ENCODE data around the gene ABCB8.

ABCB8 gene

DNA sequence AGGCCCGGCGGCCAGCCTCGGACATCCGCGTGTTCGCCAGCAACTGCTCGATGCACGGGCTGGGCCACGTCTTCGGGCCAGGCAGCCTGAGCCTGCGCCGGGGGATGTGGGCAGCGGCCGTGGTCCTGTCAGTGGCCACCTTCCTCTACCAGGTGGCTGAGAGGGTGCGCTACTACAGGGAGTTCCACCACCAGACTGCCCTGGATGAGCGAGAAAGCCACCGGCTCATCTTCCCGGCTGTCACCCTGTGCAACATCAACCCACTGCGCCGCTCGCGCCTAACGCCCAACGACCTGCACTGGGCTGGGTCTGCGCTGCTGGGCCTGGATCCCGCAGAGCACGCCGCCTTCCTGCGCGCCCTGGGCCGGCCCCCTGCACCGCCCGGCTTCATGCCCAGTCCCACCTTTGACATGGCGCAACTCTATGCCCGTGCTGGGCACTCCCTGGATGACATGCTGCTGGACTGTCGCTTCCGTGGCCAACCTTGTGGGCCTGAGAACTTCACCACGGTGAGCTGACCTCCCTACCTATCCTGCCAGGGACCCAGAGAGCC, 20.7 kb downstream of the ABCB8 start:
- no peak for DNase-seq (ENCODE audit: low read depth)
- no peak overlapping the region for H3K4me3 ChIP-seq (ENCODE audit: low read depth, low read length)

DNA sequence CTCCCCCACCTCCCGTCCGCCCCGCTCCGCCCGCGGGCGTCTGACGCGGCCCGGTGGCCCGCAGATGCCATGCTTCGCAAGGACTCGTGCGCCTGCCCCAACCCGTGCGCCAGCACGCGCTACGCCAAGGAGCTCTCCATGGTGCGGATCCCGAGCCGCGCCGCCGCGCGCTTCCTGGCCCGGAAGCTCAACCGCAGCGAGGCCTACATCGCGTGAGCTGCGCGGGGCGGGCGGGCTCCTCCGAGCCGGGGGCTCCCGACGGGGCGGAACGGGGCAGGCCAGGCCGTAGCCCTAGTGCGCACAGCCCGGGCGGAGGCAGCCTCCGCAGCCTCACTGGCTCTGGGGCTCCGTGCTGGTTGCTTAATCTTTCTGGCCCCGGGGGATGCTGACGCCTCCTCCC, 22.9 kb downstream of the ABCB8 start:
- DNase-seq (ENCODE audit: low read depth) = no peak
- peak overlapping the region; percentile 22 for H3K4me3 ChIP-seq (ENCODE audit: low read depth, low read length)

DNA sequence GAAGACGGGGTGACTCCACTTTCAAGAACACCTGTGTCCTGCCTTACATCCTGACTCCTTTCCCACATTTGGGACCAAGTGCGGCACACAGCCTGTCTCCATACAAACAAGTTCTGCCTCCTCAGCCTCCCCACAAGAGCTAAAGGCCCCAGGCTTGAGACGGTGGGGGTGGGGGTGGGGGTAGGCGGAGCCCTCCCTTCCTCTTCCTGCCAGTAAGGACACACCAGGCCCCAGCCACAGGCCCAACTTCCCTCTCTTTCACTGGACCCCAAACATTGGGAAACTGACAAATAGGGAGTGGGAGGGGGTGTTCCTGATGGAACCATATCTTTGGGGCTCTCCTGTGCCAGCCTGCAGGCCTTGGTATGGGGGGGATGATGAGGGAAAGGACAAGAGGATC, 24.8 kb downstream of the ABCB8 start:
- no peak overlapping the region for H3K4me3 ChIP-seq (ENCODE audit: low read depth, low read length)
- DNase-seq (ENCODE audit: low read depth) = no peak

DNA sequence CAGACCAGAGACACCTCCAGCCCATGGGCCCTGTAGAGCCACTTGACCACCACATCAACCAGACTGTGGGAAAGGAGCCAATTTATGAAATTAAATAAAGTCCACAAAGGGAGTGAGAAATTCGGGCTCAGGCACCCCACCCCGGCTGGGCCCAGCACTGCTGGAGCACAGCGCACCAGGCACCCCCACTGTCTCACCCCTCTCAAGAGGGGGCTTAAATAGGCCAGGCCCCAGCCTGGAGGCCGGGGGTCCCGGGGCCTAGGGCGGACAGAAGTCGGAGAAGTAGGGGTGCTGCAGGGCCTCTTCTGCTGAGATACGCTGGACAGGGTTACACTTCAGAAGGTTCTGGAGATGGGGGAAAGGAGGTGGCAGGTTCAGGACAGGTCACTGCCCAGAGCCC, 25.5 kb downstream of the ABCB8 start:
- no peak overlapping the region for H3K4me3 ChIP-seq (ENCODE audit: low read depth, low read length)
- no peak for DNase-seq (ENCODE audit: low read depth)

DNA sequence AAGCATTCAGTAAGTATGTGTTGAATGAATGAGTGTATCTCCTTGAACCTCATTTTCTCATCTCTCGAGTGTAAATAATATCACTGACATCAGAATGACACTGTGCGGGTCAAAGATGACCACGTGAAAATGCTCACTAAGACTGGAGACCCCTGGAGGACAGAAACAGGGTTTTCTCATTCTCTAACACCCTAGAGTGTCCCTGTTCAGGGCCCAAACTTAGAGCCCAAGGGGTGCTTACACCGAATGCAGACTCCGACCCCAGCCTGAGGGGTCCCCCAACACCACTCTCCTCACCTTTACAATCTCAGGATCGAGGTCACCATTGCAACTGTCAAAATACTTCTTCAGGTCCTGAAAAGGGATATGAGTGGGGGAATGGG, 28.0 kb downstream of the ABCB8 start:
- no peak overlapping the region for H3K4me3 ChIP-seq (ENCODE audit: low read depth, low read length)

DNA sequence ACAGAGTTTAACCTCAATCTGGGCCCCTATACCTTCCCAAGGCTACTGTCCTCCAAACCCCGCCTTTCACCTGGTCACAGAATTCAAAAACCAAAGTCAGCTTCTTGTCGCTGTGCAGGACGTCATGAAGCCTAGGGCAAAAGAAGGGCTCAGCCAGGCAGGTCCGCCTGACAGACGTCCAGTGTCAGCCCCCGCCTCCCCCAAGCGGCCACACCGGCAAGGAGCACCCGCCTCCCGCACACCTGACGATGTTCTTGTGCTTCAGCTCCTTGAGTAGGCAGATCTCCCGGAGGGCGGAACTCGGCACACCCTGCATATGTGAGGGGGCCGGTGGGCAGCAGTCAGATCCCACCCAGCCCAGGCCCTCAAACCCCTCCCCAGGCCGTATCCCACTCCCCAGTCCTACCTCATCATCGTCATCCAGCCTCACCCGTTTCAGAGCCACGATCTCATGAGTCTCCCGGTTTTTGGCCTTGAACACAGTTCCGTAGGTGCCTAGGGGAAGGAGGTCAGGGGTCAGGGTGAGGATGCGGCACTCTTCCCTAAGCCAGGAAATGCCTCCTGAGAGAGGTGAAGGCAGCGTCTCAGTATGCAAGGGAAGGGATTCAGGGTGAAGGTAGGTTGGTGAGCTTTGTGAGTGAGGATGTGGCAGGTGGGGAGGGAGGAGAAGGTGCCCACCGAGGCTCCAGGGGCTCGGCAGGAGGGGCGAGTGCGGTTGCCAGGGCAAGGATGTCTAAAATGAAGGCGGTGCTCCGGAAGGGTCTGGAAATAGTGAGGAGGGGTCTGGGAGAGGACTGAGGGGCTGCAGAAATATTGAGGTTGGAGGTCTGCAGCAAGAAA, 28.6 kb downstream of the ABCB8 start:
- no peak for DNase-seq (ENCODE audit: low read depth)
- peak overlapping the region; percentile 84 for H3K4me3 ChIP-seq (ENCODE audit: low read depth, low read length)

More for the DNA sequence above, 28.0 kb downstream of the ABCB8 start:
- DNase-seq (ENCODE audit: low read depth) = no peak

DNA sequence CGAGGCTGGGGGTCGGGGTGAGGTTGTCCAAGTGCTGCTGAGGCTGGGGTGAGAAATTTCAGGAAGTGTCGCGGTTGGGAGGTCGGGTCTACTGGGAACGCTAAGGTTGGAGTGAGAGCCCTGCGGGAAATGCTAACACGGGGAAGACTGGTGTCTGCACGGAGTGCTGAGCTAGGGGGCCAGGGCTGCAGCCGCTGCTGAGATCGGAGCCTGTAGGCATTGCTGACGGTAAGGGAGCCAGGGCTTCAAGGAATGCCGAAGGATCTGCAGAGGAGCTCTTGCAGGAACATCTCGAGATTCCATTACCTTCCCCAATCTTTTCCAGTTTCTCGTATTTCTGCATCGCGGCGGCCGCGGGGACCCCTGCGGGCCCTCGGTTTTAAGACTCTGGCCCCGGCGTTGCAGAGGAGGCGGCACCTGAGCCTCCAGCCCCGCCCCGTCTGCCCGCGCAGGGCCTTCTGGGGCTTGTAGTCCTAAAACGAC, 29.3 kb downstream of the ABCB8 start, which contains the start of gene CDK5:
TSS of gene CDK5 (minus strand) at position 392 of the 483 bp plus-strand sequence. CDS start at position 343, 49 bp downstream.
- DNase-seq (ENCODE audit: low read depth) = no peak
- H3K4me3 ChIP-seq (ENCODE audit: low read depth, low read length) = peak within 1 kb of the TSS; percentile 84

DNA sequence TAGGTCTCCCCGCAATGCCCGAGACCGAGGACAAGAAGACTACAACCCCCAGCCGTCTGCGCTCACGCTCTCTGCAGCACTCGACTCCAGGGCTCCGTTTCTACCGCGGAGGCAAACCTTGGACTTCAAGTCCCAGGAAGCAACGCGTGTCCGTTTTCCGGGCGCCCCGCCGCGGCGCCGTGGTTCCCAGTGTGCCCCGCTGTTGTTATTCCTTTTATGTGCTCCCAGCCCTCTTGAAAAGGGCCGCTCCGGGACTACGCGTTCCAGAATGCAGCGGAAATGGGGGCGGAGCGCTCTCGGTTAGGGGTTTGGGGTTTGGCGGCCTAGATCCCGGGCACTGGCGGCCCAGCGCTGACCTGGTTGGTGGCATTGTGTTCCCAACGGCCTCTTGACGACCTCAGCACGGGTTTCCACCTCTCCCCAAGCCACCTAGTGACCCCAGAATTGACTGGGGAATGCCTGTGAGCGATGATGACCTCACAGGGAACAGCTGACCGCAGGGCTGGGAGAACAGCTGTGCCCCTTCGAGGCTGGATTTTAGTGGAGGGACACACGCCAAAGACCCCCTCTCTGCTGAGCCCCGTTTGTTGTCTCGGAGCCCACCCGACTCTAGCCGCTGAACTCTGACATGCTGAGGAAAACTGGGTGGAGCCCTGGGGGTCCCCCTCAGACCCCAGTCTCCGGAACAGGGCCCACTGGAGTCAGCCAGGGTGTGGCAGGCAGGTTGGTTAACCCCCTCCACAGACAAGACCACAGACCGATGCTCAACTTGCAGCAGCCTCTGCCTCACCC, 29.9 kb downstream of the ABCB8 start:
- peak; percentile 98 for DNase-seq (ENCODE audit: low read depth)
- H3K4me3 ChIP-seq (ENCODE audit: low read depth, low read length) = peak overlapping the region; percentile 84

DNA sequence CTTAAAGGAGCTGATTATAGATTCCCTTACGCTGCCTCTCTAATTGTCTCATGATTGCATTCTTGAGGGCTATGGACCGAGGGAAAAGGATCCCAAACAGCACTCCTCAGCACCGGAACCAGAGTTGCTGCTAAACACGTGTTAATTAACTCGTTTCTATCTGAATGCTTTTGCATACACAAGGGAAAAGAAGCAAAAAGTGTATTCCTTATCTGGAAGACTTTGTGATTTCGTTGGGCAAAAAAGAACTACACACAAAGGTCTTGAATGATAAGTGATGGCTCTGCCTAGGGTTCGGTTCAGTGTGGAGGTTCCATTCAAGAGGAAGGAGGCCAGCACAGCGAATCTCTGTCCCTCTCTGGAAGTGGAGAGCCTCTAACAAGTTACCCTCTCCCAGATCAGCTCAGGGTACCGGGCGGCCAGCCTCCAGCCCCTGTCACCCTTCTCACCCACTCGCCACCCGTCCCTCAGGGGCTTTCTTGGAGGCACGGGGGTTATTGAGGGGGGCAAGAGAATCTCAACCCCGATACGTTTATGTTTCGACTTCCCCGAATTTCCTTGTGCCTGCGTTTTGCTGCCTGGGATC, 30.6 kb downstream of the ABCB8 start:
- H3K4me3 ChIP-seq (ENCODE audit: low read depth, low read length) = peak overlapping the region; percentile 84
- DNase-seq (ENCODE audit: low read depth) = no peak

DNA sequence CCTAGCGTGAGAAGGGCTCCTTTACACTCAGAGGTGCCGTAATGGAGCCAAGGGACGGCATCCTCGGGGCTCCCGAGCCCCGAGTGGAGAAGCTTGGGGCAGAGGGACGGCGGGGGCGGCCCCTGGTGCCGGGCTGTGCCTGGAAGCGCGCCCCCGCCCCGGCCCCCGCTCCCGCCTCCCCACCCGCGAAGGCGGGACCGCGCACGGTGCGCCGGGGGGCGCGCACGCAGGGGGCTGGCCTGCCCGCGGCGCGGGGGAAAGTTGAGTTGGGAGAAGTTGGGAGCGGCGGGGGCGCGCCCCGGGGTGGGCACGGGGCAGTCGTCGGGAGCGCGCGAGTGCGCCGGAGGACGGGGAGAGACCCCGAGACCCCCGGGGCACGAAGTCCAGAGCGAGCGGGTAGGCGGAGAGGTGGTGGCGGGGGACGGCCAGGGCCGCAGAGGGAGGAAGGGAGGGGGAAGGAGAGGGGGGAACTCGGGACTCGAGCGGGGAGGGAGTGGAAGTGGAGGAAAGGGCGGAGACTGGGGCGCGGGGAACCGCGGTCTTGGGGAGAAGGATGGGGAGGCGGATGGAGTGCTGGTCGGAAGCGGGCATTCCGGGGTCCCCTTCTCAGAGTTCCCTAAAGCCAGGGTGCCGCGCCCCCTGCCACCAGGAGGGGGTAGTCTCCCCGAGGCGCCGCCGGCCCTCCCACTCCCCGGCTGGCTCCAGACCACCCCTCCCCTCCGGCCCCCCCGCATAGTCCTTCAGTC, 31.3 kb downstream of the ABCB8 start, which contains the start of gene SLC4A2:
TSS of gene SLC4A2 (plus strand) at position 223 of the 746 bp plus-strand sequence. CDS start 2,399 bp downstream, outside the sequence.
- H3K4me3 ChIP-seq (ENCODE audit: low read depth, low read length) = peak within 1 kb of the TSS; percentile 84
- DNase-seq (ENCODE audit: low read depth) = no peak

DNA sequence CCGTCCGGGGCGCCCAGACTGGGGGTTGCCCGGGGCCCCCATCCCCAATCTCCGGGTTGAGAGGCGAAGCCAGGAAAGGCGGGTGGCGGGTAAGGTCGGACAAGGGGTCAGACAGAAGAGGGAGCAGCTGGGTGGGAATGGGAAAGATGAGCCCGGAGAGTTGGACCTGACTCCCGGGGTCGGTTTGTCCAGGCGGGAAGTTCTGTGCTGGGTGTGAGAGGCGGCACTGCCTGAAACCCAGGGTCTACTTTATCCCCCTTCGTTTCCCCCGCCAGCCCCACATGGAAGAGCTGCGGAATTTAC, 31.8 kb downstream of the ABCB8 start:
- DNase-seq (ENCODE audit: low read depth) = no peak
- peak overlapping the region; percentile 84 for H3K4me3 ChIP-seq (ENCODE audit: low read depth, low read length)

DNA sequence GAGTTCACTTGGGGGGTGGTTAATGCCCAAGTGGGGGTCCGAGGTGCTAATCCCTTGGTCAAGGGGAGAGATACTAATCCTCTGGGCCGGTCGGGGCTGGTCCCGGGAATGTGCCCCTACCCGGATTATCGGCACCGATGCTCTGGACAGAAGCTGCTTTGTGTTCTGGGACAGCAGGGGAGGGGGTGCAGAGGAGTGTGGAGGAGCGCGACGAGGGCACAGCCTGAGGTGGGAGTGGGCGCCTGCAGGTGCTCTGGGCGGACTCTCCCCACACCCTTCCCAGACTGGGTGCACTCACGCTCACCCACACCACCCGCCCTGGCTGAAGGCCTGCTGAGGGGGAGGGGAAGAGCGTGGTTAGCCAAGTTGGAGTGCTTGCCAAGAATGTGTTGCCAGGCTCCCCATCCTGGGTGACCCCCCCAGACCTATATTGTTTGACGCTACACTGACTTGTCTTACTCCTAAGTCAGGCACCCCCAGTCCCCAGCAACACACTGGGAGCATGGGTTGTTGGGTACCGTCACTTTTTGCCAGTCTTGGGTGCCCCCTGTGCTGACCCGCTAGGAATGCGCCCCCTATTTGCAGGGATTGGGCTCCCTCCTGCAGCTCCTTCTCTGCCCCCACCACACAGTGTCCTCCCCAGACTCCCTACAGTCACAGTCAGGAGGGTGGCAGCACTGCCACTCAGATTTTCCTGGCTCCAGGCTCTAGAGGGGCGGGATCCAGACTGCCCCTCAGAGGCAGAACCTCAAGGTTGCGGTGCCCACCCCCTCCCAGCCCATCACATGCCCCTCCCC, 32.4 kb downstream of the ABCB8 start:
- DNase-seq (ENCODE audit: low read depth) = no peak
- peak overlapping the region; percentile 84 for H3K4me3 ChIP-seq (ENCODE audit: low read depth, low read length)

DNA sequence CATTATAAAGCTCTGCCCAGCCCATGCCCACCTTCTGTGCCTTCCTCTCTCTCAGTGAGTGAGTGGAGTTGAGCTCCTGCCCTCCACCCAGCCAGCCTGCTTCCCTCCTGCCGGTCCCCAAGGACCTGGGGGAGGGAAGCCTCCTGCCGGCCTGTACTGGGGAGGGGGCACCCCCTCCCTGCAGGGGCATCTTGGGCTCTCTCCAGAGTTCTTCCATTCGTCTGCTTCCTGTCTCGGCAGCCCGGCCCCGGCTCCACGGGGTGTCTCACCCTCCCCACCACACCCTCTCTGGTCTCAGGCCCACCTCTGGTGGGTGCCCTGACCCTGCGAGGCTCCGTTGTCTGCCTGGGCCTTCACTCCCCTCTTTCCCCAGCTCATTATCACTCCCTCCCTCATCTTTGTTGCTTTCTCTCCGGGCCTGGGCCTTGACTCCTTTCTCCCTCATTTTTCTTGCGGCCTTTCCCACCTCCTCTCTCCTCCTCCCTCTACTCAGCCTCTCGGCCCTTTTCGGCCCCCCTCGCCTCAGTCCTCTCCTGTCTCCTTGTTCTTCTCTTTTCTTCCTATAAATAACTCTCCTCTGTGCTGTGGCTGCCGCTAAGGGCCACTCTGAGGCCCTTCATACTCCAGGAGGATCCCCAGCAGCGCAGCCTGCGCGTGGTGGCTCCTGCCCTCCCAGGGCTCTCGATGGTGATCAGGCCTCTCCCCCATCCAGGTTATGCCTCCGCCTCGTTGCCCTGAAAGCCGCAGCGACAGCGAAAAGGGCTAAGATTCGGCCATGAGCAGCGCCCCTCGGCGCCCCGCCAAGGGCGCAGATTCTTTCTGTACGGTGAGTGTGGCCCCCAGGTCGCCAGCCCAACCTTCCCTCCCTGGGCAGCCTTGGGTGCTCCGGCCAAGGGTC, 33.2 kb downstream of the ABCB8 start:
- H3K4me3 ChIP-seq (ENCODE audit: low read depth, low read length) = peak overlapping the region; percentile 84
- no peak for DNase-seq (ENCODE audit: low read depth)

DNA sequence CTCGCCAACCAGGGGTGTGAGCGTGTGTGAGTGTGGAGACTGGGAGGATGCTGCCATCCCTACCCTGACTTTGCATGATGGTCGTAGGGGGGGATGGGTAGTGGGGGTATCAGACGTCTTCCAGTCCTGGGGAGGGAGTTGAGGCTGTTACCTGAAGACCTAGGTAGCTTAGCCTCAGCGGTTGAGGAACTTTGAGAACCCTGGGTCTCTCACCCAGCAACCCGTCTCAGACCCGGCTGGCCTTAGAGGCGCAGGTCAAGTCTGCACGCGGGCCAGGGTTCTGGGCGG, 33.8 kb downstream of the ABCB8 start:
- H3K4me3 ChIP-seq (ENCODE audit: low read depth, low read length) = peak overlapping the region; percentile 84
- DNase-seq (ENCODE audit: low read depth) = no peak

DNA sequence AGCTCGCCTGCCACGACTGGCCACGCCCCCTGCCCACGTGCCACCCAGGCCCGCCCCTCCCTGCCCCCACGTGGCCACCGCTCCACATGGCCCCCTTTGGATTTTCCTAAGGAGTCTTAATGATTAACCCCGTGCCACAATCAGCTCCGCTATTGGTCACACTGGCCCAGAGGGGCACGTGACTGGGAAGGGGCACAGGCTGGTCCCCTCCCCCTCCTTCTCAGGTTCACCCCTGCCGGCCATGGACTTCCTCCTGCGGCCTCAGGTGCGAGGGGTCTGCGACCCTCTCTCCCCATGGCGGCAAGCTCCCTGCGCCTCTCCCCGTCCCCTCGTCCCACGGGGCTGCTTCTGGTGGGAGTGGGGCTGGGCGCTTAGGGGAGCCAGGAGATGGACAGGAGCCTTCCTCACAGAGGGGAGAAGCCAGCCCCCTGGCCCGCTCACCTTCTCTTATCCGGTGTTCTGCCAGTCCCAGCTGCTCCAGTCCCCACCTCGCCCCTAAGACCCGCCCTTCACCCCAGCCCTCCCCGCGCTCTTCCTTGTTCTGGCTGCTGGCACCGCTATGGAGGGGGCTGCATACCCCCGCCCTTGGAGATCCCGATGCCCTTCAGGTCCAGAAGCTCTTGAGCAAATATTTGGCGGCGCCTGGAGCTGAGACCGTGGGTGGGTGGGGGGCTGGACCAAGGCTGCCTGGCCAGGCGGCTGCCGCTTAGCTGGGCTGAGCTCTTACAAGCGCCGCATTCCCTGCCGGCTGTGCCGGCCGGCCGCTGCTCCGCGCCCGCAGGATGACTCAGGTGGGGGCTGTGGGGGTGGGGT, 34.4 kb downstream of the ABCB8 start:
- DNase-seq (ENCODE audit: low read depth) = no peak
- H3K4me3 ChIP-seq (ENCODE audit: low read depth, low read length) = peak overlapping the region; percentile 20

DNA sequence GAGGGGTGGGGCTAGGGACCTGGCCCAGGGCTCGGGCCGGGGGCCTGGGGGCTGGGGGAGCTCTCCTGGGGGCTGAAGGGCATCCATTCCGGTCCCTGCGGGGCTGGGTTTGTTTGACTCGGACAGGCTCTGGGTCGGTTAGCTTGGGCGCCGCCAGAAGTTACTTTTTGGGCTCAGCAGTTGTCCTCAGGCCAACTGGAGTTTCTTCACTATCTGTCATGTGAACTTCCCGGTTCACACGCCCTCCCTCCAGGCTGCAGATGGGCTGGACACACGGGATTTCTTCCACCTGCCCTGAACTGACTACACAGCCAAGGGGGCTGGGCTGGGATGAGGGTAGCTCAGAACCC, 34.9 kb downstream of the ABCB8 start:
- no peak overlapping the region for H3K4me3 ChIP-seq (ENCODE audit: low read depth, low read length)
- no peak for DNase-seq (ENCODE audit: low read depth)

DNA sequence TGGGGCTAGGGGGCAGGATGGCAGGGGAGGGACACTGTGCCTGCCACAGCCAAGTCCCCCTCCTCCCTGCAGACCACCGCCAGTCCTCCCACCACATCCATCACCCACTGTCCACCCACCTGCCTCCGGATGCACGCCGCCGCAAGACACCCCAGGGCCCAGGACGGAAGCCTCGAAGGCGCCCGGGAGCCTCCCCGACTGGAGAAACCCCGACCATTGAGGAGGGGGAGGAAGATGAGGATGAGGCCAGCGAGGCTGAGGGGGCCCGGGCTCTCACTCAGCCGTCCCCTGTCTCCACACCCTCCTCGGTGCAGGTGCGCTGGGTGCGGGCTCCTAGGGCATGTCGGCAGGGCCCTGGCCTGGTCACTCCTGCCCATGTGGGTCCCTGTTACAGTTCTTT, 36.2 kb downstream of the ABCB8 start:
- no peak overlapping the region for H3K4me3 ChIP-seq (ENCODE audit: low read depth, low read length)
- DNase-seq (ENCODE audit: low read depth) = no peak
